A549 (cell line): ENCODE measurements around the gene ODR4. TPM values are rescaled to one million over a fixed set of nuclear protein-coding genes. Genes with fewer than 3 reads are reported as not detected.

ENCODE experiments used
- BHLHE40 ChIP-seq: IDR thresholded peaks from 2 replicates; pipeline ENCODE4 v1.6.1; 2012; ENCODE audit warnings: low read depth, low read length, inconsistent platforms
- CEBPB ChIP-seq, 2 experiments: fragments of >200 bp in 1 of 2; sonication (Bioruptor Twin) in 1 of 2; formaldehyde crosslinking in 1 of 2; IDR thresholded peaks; 2 replicates each; pipeline ENCODE4 v1.6.1; 2012 to 2016
- CHD2 ChIP-seq: fragments of 150-350 bp; IDR thresholded peaks from 2 replicates; pipeline ENCODE4 v1.6.1; 2014; ENCODE audit warnings: low read length; ENCODE audit not compliant: partially characterized antibody
- CHD4 ChIP-seq: fragments of 200-600 bp; sonication (generic); IDR thresholded peaks from 2 replicates; pipeline ENCODE4 v1.6.1; 2016; ENCODE audit warnings: antibody characterized with exemption, mild to moderate bottlenecking, borderline replicate concordance
- CTCF ChIP-seq: fragments of >200 bp; sonication (Bioruptor Twin); formaldehyde crosslinking; IDR thresholded peaks from 3 replicates; pipeline ENCODE4 v1.5.1; 2016
- E2F6 ChIP-seq: IDR thresholded peaks from 2 replicates; pipeline ENCODE4 v1.6.1; 2012; ENCODE audit warnings: low read depth, borderline replicate concordance
- EHF ChIP-seq: fragments of 250-450 bp; sonication (Bioruptor Pico); IDR thresholded peaks from 2 replicates; pipeline ENCODE4 v1.5.0; 2020; ENCODE audit warnings: mild to moderate bottlenecking
- ESRRA ChIP-seq: fragments of 150-350 bp; IDR thresholded peaks from 2 replicates; pipeline ENCODE4 v1.6.1; 2014; ENCODE audit warnings: mild to moderate bottlenecking, low read length, borderline replicate concordance
- FOXS1 ChIP-seq: fragments of 250-450 bp; sonication (Bioruptor Pico); IDR thresholded peaks from 2 replicates; pipeline ENCODE4 v1.5.0; 2020; ENCODE audit warnings: mild to moderate bottlenecking, moderate library complexity
- GATA3 ChIP-seq: IDR thresholded peaks from 2 replicates; pipeline ENCODE4 v1.6.1; 2012; ENCODE audit warnings: borderline replicate concordance
- HDAC2 ChIP-seq: fragments of 200-600 bp; sonication (generic); IDR thresholded peaks from 2 replicates; pipeline ENCODE4 v1.6.1; 2016
- HOXB13 ChIP-seq: fragments of 250-450 bp; sonication (Bioruptor Pico); IDR thresholded peaks from 2 replicates; pipeline ENCODE4 v1.5.0; 2020; ENCODE audit warnings: low read depth, mild to moderate bottlenecking, moderate library complexity
- HOXB5 ChIP-seq: fragments of 250-450 bp; sonication (Bioruptor Pico); IDR thresholded peaks from 2 replicates; pipeline ENCODE4 v1.5.0; 2020; ENCODE audit warnings: mild to moderate bottlenecking, moderate library complexity
- JUNB ChIP-seq: fragments of >200 bp; sonication (Bioruptor Twin); formaldehyde crosslinking; IDR thresholded peaks from 2 replicates; pipeline ENCODE4 v1.6.1; 2016
- NFE2L2 ChIP-seq: fragments of 150-350 bp; conservative IDR thresholded peaks from 2 replicates; pipeline ENCODE4 v1.6.1; 2014; ENCODE audit warnings: low read length
- NR3C1 ChIP-seq: fragments of >200 bp; sonication (Bioruptor Twin); formaldehyde crosslinking; IDR thresholded peaks from 3 replicates; pipeline ENCODE4 v1.6.1; 2017
- POLR2A ChIP-seq: IDR thresholded peaks from 2 replicates; pipeline ENCODE4 v1.6.1; 2012; ENCODE audit warnings: mild to moderate bottlenecking, low read length
- POLR2AphosphoS2 ChIP-seq: conservative IDR thresholded peaks from 2 replicates; pipeline ENCODE4 v1.6.1; 2012; ENCODE audit warnings: low read length, improper control_type of control experiment, inconsistent platforms
- REST ChIP-seq: fragments of 200-600 bp; sonication (generic); IDR thresholded peaks from 2 replicates; pipeline ENCODE4 v1.6.1; 2016; ENCODE audit warnings: antibody characterized with exemption, mild to moderate bottlenecking, moderate library complexity
- SMC3 ChIP-seq: fragments of >200 bp; sonication (Bioruptor Twin); formaldehyde crosslinking; IDR thresholded peaks from 3 replicates; pipeline ENCODE4 v1.6.1; 2018; ENCODE audit warnings: inconsistent platforms
- TFCP2L1 ChIP-seq: fragments of 250-450 bp; sonication (Bioruptor Pico); IDR thresholded peaks from 2 replicates; pipeline ENCODE4 v1.5.0; 2021; ENCODE audit warnings: mild to moderate bottlenecking
- TP53 ChIP-seq: fragments of 250-450 bp; sonication (Bioruptor Pico); IDR thresholded peaks from 2 replicates; pipeline ENCODE4 v1.5.0; 2021; ENCODE audit warnings: mild to moderate bottlenecking, moderate library complexity
- ZSCAN20 ChIP-seq: fragments of 250-450 bp; sonication (Bioruptor Pico); IDR thresholded peaks from 2 replicates; pipeline ENCODE4 v1.8.0; 2022; ENCODE audit warnings: mild to moderate bottlenecking, moderate library complexity
- polyA plus RNA-seq, 4 experiments: library from polyadenylated mRNA; depleted of rRNA in 3 of 4; stranded (reverse); fragments of >200 nt; fragmentation: RNase III in 1 of 4; extraction: RNeasy Plus Mini Kit Qiagen cat#74134 plus additional on column Dnase treatment in 1 of 4; gene quantifications; 2 replicates in 3 of 4; 3 replicates in 1 of 4; pipeline ENCODE4 v1.2.3, GENCODE V29; 2011 to 2017
- TF ChIP-seq, protein P1 (sequence below): IDR thresholded peaks from 2 replicates; pipeline ENCODE4 v1.6.1; 2012
- TF ChIP-seq, protein P2 (sequence below): fragments of >200 bp; sonication (Bioruptor Twin); formaldehyde crosslinking; IDR thresholded peaks from 2 replicates; pipeline ENCODE4 v1.6.1; 2016

The ODR4 gene
- polyA plus RNA-seq, 2 of the 4 experiments (the other 2 are of a cell fraction), result 18.1 to 34.9 TPM

- TF ChIP-seq CHD4 (no peak), JUNB (no peak), FOXS1 (CRISPR knock-in tag) (no peak), NFE2L2 (no peak), HDAC2 (no peak), BHLHE40 (no peak), CTCF (peak; percentile 98), ZSCAN20 (CRISPR knock-in tag) (no peak), TFCP2L1 (no peak), REST (0 out of 2 replicates have a peak, but pooled peaks have one; percentile 12), EHF (CRISPR knock-in tag) (no peak), SMC3 (peak; percentile 75), POLR2AphosphoS2 (no peak), E2F6 (peak; percentile 26; the same call in 1 of the 2 replicates), HOXB13 (CRISPR knock-in tag) (no peak), CHD2 (no peak), HOXB5 (CRISPR knock-in tag) (no peak), ESRRA (no peak), NR3C1 (no peak), TP53 (no peak), POLR2A (peak; percentile 87), GATA3 (peak; percentile 43; the same call in 1 of the 2 replicates), CEBPB (IDR thresholded peaks at IDR 0.05) (no peak)
- TF ChIP-seq, protein P1, sequence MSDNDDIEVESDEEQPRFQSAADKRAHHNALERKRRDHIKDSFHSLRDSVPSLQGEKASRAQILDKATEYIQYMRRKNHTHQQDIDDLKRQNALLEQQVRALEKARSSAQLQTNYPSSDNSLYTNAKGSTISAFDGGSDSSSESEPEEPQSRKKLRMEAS, result peak; percentile 64; the same call in 1 of the 2 replicates
- TF ChIP-seq, protein P2, sequence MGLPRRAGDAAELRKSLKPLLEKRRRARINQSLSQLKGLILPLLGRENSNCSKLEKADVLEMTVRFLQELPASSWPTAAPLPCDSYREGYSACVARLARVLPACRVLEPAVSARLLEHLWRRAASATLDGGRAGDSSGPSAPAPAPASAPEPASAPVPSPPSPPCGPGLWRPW, result no peak
These were observed at the start of gene ODR4, which contains the start of gene TPR (continued) for GRCh38 chr1:186375152-186375928.
